HTERT RPE-1 (cell line): ENCODE measurements around the gene PALS2.

Experiments used
- in situ Hi-C: fragments of 300-500 bp; cut with MboI; formaldehyde crosslinking; loops from 4 replicates; pipeline ENCODE4 v1.14.3; 2020; ENCODE audit warnings: low sequenced_read_pairs

PALS2 gene

GRCh38 chr7:24572997-24573553, at the start of gene PALS2:
Gene PALS2, plus strand, starts transcription at chr7:24573452. Its CDS starts 50,216 bp downstream, at chr7:24623668.
- in situ Hi-C loops, result no loop called here

GRCh38 chr7:24531255-24531654, 42.0 kb upstream of the PALS2 start:
- in situ Hi-C loops, result no loop called here

- in situ Hi-C loops, result no loop called here
These were observed 36.6 kb upstream of the PALS2 start for GRCh38 chr7:24536682-24537081.

- in situ Hi-C loops, result no loop called here
These were observed 32.3 kb upstream of the PALS2 start for GRCh38 chr7:24540956-24541355.

- in situ Hi-C loops, result no loop called here
These were observed 28.0 kb upstream of the PALS2 start for GRCh38 chr7:24545215-24545614.

GRCh38 chr7:24548390-24548789, 24.9 kb upstream of the PALS2 start:
- in situ Hi-C loops, result no loop called here

- in situ Hi-C loops, result no loop called here
These were observed 23.3 kb upstream of the PALS2 start for GRCh38 chr7:24549991-24550390.

GRCh38 chr7:24555184-24555583, 18.1 kb upstream of the PALS2 start:
- in situ Hi-C loops, result no loop called here

GRCh38 chr7:24555719-24556118, 17.5 kb upstream of the PALS2 start:
- in situ Hi-C loops, result no loop called here

- in situ Hi-C loops, result no loop called here
These were observed 12.5 kb upstream of the PALS2 start for GRCh38 chr7:24560772-24561171.

- in situ Hi-C loops, result no loop called here
These were observed 7.0 kb upstream of the PALS2 start for GRCh38 chr7:24566274-24566673.

- in situ Hi-C loops, result no loop called here
These were observed 2.3 kb upstream of the PALS2 start for GRCh38 chr7:24570983-24571382.

- in situ Hi-C loops, result no loop called here
These were observed 1.2 kb upstream of the PALS2 start for GRCh38 chr7:24572016-24572392.

GRCh38 chr7:24572393-24572996, 757 bp upstream of the PALS2 start:
- in situ Hi-C loops, result no loop called here

- in situ Hi-C loops, result no loop called here
These were observed 494 bp downstream of the PALS2 start for GRCh38 chr7:24573554-24574338.

GRCh38 chr7:24574386-24574785, 1.1 kb downstream of the PALS2 start:
- in situ Hi-C loops, result no loop called here

- in situ Hi-C loops, result no loop called here
These were observed 1.7 kb downstream of the PALS2 start for GRCh38 chr7:24574950-24575349.

- in situ Hi-C loops, result no loop called here
These were observed 3.1 kb downstream of the PALS2 start for GRCh38 chr7:24576171-24577025.

- in situ Hi-C loops, result no loop called here
These were observed 4.8 kb downstream of the PALS2 start for GRCh38 chr7:24578052-24578451.

GRCh38 chr7:24580283-24580946, 7.2 kb downstream of the PALS2 start:
- in situ Hi-C loops, result no loop called here

GRCh38 chr7:24582166-24582565, 8.9 kb downstream of the PALS2 start:
- in situ Hi-C loops, result no loop called here
